Endothelial cell of umbilical vein (primary cell): ENCODE results near the gene ACKR3. TPM values are rescaled to one million over a fixed set of nuclear protein-coding genes. Genes with fewer than 3 reads are reported as not detected.

Experiments used
- BruUV-seq: library from RNA; stranded (reverse); fragments of 400-500 nt; replicated peaks from 2 replicates; lab custom pipeline; 2021; lab: Mats Ljungman, UMichigan
- CTCF ChIA-PET: fragments of 300-600, 350-600 bp; sonication (Branson Sonifier 250); formaldehyde crosslinking; loops from one replicate; lab custom pipeline; 2021; ENCODE audit warnings: antibody characterized with exemption, inconsistent platforms; lab: Charles Lee
- POLR2A ChIA-PET: fragments of 300-600, 350-600 bp; sonication (Branson Sonifier 250); formaldehyde crosslinking; loops from one replicate; lab custom pipeline; 2021; ENCODE audit warnings: antibody characterized with exemption, inconsistent platforms; lab: Charles Lee
- DNase-seq: peaks from one replicate; pipeline ENCODE4 v3.0.0-alpha.2; 2011; ENCODE audit warnings: low read depth, low spot score
- FAIRE-seq: peaks from 2 replicates; lab custom pipeline; 2011; peaks lifted over from hg19 to GRCh38; lab: Jason Lieb, UNC
- H2AFZ ChIP-seq: 2 replicates; pipeline ENCODE4 v1.6.0; 2012; ENCODE audit warnings: low read depth, low read length, control low read depth, inconsistent platforms
- H3K27ac ChIP-seq: 2 replicates; pipeline ENCODE4 v1.5.1; 2011; ENCODE audit warnings: low read depth, mild to moderate bottlenecking, control low read depth, low read length, moderate library complexity; ENCODE audit not compliant: insufficient read depth
- H3K27me3 ChIP-seq, 2 experiments: 2 replicates each; pipeline versions ENCODE4 v1.6.0 to v1.6.1; 2011; ENCODE audit warnings: low read length in 2 of 2, mixed read lengths in 1 of 2; ENCODE audit not compliant: control insufficient read depth in 2 of 2, insufficient read depth in 2 of 2
- H3K36me3 ChIP-seq, 2 experiments: 2 replicates in 1 of 2; 3 replicates in 1 of 2; pipeline ENCODE4 v1.5.1; 2011; ENCODE audit warnings: low read length in 2 of 2, mild to moderate bottlenecking in 1 of 2, moderate library complexity in 1 of 2; ENCODE audit not compliant: control insufficient read depth in 2 of 2, insufficient read depth in 2 of 2; ENCODE audit errors: extremely low read depth in 1 of 2
- H3K4me1 ChIP-seq: 3 replicates; pipeline ENCODE4 v1.5.1; 2011; ENCODE audit warnings: mild to moderate bottlenecking, low read length; ENCODE audit not compliant: control insufficient read depth, insufficient read depth; ENCODE audit errors: extremely low read depth
- H3K4me2 ChIP-seq: 2 replicates; pipeline ENCODE4 v1.6.1; 2011; ENCODE audit warnings: low read length, control low read depth, mixed read lengths; ENCODE audit not compliant: insufficient read depth
- H3K4me3 ChIP-seq, 3 experiments: fragments of 200-600 bp in 1 of 3; sonication (generic), shearing (Covaris generic) in 1 of 3; replicated peaks in 1 of 3; 2 replicates each; pipeline ENCODE4 v1.5.1; 2011 to 2016; ENCODE audit warnings: control low read depth in 3 of 3, low read length in 3 of 3, mild to moderate bottlenecking in 2 of 3, inconsistent platforms in 1 of 3, low read depth in 1 of 3, moderate library complexity in 1 of 3; ENCODE audit not compliant: insufficient read depth in 1 of 3
- H3K79me2 ChIP-seq: 2 replicates; pipeline ENCODE4 v1.6.0; 2012; ENCODE audit warnings: low read length, inconsistent platforms; ENCODE audit not compliant: control insufficient read depth, insufficient read depth
- H3K9ac ChIP-seq: replicated peaks from 2 replicates; pipeline ENCODE3; 2011; ENCODE audit warnings: low read length, control low read depth; ENCODE audit not compliant: insufficient read depth; ENCODE audit errors: extremely low read depth
- H3K9me1 ChIP-seq: replicated peaks from 3 replicates; pipeline ENCODE4 v1.6.0; 2011; ENCODE audit warnings: mild to moderate bottlenecking, low read length; ENCODE audit not compliant: control insufficient read depth, insufficient read depth; ENCODE audit errors: extremely low read depth
- H3K9me3 ChIP-seq: replicated peaks from 2 replicates; pipeline ENCODE4 v1.5.1; 2012; ENCODE audit warnings: low read length, inconsistent platforms; ENCODE audit not compliant: control insufficient read depth, insufficient read depth
- H4K20me1 ChIP-seq: replicated peaks from 2 replicates; pipeline ENCODE3; 2011; ENCODE audit warnings: mild to moderate bottlenecking, low read length; ENCODE audit not compliant: control insufficient read depth, insufficient read depth; ENCODE audit errors: extremely low read depth
- FOS ChIP-seq: IDR thresholded peaks from 2 replicates; pipeline ENCODE4 v1.6.1; 2011; ENCODE audit warnings: mild to moderate bottlenecking, low read length, moderate library complexity, borderline replicate concordance; ENCODE audit not compliant: insufficient read depth
- GATA2 ChIP-seq: IDR thresholded peaks from 2 replicates; pipeline ENCODE4 v1.7.0; 2011; ENCODE audit warnings: low read depth, mild to moderate bottlenecking, moderate library complexity, mixed read lengths, low read length; ENCODE audit not compliant: insufficient read length, insufficient read depth
- JUN ChIP-seq: IDR thresholded peaks from 2 replicates; pipeline ENCODE4 v1.6.1; 2011; ENCODE audit warnings: borderline replicate concordance, low read depth; ENCODE audit not compliant: insufficient read length, insufficient read depth
- MYC ChIP-seq: IDR thresholded peaks from one replicate; pipeline ENCODE4 v1.6.1; 2011; ENCODE audit warnings: mild to moderate bottlenecking, low read depth, low read length
- dilution Hi-C: fragments of 300-500 bp; cut with MboI; formaldehyde crosslinking; loops from one replicate; pipeline ENCODE4 v1.15.0; 2019; ENCODE audit warnings: low sequenced_read_pairs; ENCODE audit not compliant: extremely low pct_ligation_motif_present
- intact Hi-C: fragments of 100-400 bp; cut with micrococcal nuclease; formaldehyde crosslinking; loops from one replicate; pipeline ENCODE4 v1.10.0; 2022
- polyA plus RNA-seq, 4 experiments: library from polyadenylated mRNA; depleted of rRNA in 3 of 4; stranded (reverse) in 3 of 4; unstranded in 1 of 4; fragments of >200 nt; gene quantifications; 2 replicates each; pipeline versions ENCODE4 v1.2.1 to v1.2.3, GENCODE V29; 2011 to 2012; ENCODE audit warnings: missing spikeins in 1 of 4
- total RNA-seq: library from RNA; stranded (reverse); gene quantifications from 2 replicates; pipeline ENCODE4 v1.2.3, GENCODE V29; 2021
- TF ChIP-seq, protein P1 (sequence below), 2 donors: IDR thresholded peaks; 1 replicate in 1 of 2; 2 replicates in 1 of 2; pipeline ENCODE4 v1.5.1; 2011; ENCODE audit warnings: low read length in 2 of 2, mild to moderate bottlenecking in 2 of 2, moderate library complexity in 2 of 2, control low read depth in 1 of 2, inconsistent platforms in 1 of 2, low read depth in 1 of 2; ENCODE audit not compliant: insufficient read depth in 1 of 2; ENCODE audit errors: extremely low read depth in 1 of 2
- TF ChIP-seq, protein P2 (sequence below): IDR thresholded peaks from 2 replicates; pipeline ENCODE4 v1.6.1; 2011; ENCODE audit not compliant: insufficient read depth, insufficient read length

ACKR3 gene
- total and polyA plus RNA-seq, 2 donors (not counting 3 experiments of a cell fraction or from before 2014, with no cell fraction given), result 31.1 to 428 TPM

DNA sequence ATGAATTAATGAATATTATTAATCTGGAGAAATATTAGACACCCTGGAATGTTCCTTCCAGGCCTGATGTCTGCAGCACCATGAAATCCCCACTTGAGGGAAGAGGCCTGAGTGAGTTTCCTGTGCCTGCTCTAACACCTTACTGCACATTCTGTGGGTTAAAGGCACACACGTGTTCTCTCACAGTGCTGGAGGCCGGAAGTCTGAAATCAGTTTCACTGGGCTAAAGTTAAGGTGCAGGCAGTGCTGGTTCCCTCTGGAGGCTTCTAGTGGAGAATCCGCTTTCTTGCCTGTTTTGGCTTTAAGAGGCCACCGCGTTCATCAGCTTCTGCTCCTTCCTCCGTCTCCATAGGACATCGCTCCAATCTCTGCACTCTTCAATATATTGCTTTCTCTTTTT lies 48.7 kb downstream of the ACKR3 start:
- H2AFZ ChIP-seq, result no peak overlapping the region
- no peaks in the 10 kb centered on the region for H3K27me3 ChIP-seq
- no peaks in the 10 kb centered on the region for H3K9me3 ChIP-seq
- ChIA-PET CTCF (no interaction called here), POLR2A (no interaction called here)
- dilution Hi-C loops (no loop called here), intact Hi-C loops (no loop called here)
- no peak overlapping the region for H3K4me3 ChIP-seq
- no peak overlapping the region for H3K27ac ChIP-seq
- no peaks in the 10 kb centered on the region for H3K4me1 ChIP-seq
- no peak for FAIRE-seq
- DNase-seq, result no peak
- no peaks in the 10 kb centered on the region for H3K9me1 ChIP-seq
- H3K79me2 ChIP-seq, result no peaks in the 10 kb centered on the region
- TF ChIP-seq FOS, result no peak
- TF ChIP-seq, protein P1, sequence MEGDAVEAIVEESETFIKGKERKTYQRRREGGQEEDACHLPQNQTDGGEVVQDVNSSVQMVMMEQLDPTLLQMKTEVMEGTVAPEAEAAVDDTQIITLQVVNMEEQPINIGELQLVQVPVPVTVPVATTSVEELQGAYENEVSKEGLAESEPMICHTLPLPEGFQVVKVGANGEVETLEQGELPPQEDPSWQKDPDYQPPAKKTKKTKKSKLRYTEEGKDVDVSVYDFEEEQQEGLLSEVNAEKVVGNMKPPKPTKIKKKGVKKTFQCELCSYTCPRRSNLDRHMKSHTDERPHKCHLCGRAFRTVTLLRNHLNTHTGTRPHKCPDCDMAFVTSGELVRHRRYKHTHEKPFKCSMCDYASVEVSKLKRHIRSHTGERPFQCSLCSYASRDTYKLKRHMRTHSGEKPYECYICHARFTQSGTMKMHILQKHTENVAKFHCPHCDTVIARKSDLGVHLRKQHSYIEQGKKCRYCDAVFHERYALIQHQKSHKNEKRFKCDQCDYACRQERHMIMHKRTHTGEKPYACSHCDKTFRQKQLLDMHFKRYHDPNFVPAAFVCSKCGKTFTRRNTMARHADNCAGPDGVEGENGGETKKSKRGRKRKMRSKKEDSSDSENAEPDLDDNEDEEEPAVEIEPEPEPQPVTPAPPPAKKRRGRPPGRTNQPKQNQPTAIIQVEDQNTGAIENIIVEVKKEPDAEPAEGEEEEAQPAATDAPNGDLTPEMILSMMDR (IDR thresholded peaks at IDR 0.05; ENCODE audit: extremely low read depth in 1 of 2, insufficient read depth in 1 of 2, low read depth in 1 of 2, low read length in 2 of 2), result no peak
- TF ChIP-seq MYC, result no peak
- TF ChIP-seq GATA2, result no peak
- TF ChIP-seq, protein P2, sequence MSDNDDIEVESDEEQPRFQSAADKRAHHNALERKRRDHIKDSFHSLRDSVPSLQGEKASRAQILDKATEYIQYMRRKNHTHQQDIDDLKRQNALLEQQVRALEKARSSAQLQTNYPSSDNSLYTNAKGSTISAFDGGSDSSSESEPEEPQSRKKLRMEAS, result no peak
- TF ChIP-seq JUN, result no peak
- H4K20me1 ChIP-seq, result no peaks in the 10 kb centered on the region
- no peak overlapping the region for H3K9ac ChIP-seq
- H3K36me3 ChIP-seq, result no peaks in the 10 kb centered on the region
- no TSS peak for BruUV-seq
- H3K4me2 ChIP-seq, result no peak overlapping the region
